ENCODE data around the gene USP54. TPM values are rescaled to one million over a fixed set of nuclear protein-coding genes. Genes with fewer than 3 reads are reported as not detected.

Gene USP54
- polyA plus RNA-seq, 1 experiment = 13.7 TPM

- H3K36me3 ChIP-seq (ENCODE audit: control insufficient read depth, insufficient read depth, low read length) = no peaks in the 10 kb centered on the region
- ChIA-PET POLR2A (no interaction called here), CTCF (interaction anchor here (0.5 to 1.4 kb wide), 2 partner anchors 84 to 285 kb away, joined by 3 read pairs; no protein-coding TSS in a partner anchor)
- H3K4me3 ChIP-seq (ENCODE audit: low read depth, low read length) = no peak overlapping the region
- no peak for TF ChIP-seq CTCF (IDR thresholded peaks at IDR 0.05; ENCODE audit: insufficient read depth, low read depth, low read length)
- no peaks in the 10 kb centered on the region for H3K27me3 ChIP-seq (ENCODE audit: control insufficient read depth, insufficient read depth, low read length)
- DNase-seq (ENCODE audit: low read depth) = no peak
Observed at GRCh38 chr10:73559590-73559989, 31.6 kb downstream of the USP54 start.

GRCh38 chr10:73556855-73557254 is 34.3 kb downstream of the USP54 start:
- DNase-seq (ENCODE audit: low read depth) = no peak
- no peaks in the 10 kb centered on the region for H3K27me3 ChIP-seq (ENCODE audit: control insufficient read depth, insufficient read depth, low read length)
- no peak for TF ChIP-seq CTCF (IDR thresholded peaks at IDR 0.05; ENCODE audit: insufficient read depth, low read depth, low read length)
- H3K4me3 ChIP-seq (ENCODE audit: low read depth, low read length) = no peak overlapping the region
- CTCF ChIA-PET = no interaction called here
- no peaks in the 10 kb centered on the region for H3K36me3 ChIP-seq (ENCODE audit: control insufficient read depth, insufficient read depth, low read length)
- POLR2A ChIA-PET = no interaction called here

- DNase-seq (ENCODE audit: low read depth) = no peak
- H3K4me3 ChIP-seq (ENCODE audit: low read depth, low read length) = no peak overlapping the region
- ChIA-PET POLR2A (no interaction called here), CTCF (interaction anchor here (0.6 to 1.4 kb wide), 4 partner anchors 13 to 93 kb away, joined by 3 to 4 read pairs (median 4); no protein-coding TSS in a partner anchor)
- H3K27me3 ChIP-seq (ENCODE audit: control insufficient read depth, insufficient read depth, low read length) = no peaks in the 10 kb centered on the region
- H3K36me3 ChIP-seq (ENCODE audit: control insufficient read depth, insufficient read depth, low read length) = no peaks in the 10 kb centered on the region
- no peak for TF ChIP-seq CTCF (IDR thresholded peaks at IDR 0.05; ENCODE audit: insufficient read depth, low read depth, low read length)
Observed at GRCh38 chr10:73554721-73555120, 36.4 kb downstream of the USP54 start.

GRCh38 chr10:73553761-73554160 is 37.4 kb downstream of the USP54 start:
- POLR2A ChIA-PET = no interaction called here

More at GRCh38 chr10:73553761-73554160, 37.4 kb downstream of the USP54 start:
- H3K36me3 ChIP-seq (ENCODE audit: control insufficient read depth, insufficient read depth, low read length) = no peaks in the 10 kb centered on the region
- no peaks in the 10 kb centered on the region for H3K27me3 ChIP-seq (ENCODE audit: control insufficient read depth, insufficient read depth, low read length)
- no peak for TF ChIP-seq CTCF (IDR thresholded peaks at IDR 0.05; ENCODE audit: insufficient read depth, low read depth, low read length)
- CTCF ChIA-PET = interaction anchor here (1.3 kb wide), 1 partner anchor 24 kb away, joined by 4 read pairs; no protein-coding TSS in a partner anchor
- DNase-seq (ENCODE audit: low read depth) = no peak
- H3K4me3 ChIP-seq (ENCODE audit: low read depth, low read length) = no peak overlapping the region

Measured in BJ (cell line).